Neuronal stem cell (in vitro differentiated cells): Measurements from ENCODE around the gene GSTO2.

Experiments used
- DNase-seq: peaks from one replicate; pipeline ENCODE4 v3.0.0-alpha.2; 2013; ENCODE audit warnings: low spot score
- H2AFZ ChIP-seq: one replicate; pipeline ENCODE4 v1.6.1; 2013; ENCODE audit warnings: mild to moderate bottlenecking, low read length, inconsistent platforms
- H2AK5ac ChIP-seq: 2 replicates; pipeline ENCODE4 v1.6.1; 2013; ENCODE audit warnings: low read depth, mild to moderate bottlenecking, inconsistent platforms, low read length, moderate library complexity, mixed read lengths
- H2BK120ac ChIP-seq: 2 replicates; pipeline ENCODE4 v1.6.1; 2013; ENCODE audit warnings: low read depth, mild to moderate bottlenecking, inconsistent platforms, low read length, moderate library complexity, mixed read lengths
- H2BK12ac ChIP-seq: one replicate; pipeline ENCODE4 v1.6.1; 2013; ENCODE audit warnings: low read length, inconsistent platforms
- H2BK15ac ChIP-seq: 2 replicates; pipeline ENCODE4 v1.6.1; 2013; ENCODE audit warnings: mild to moderate bottlenecking, low read length, inconsistent platforms, mixed read lengths
- H2BK5ac ChIP-seq: one replicate; pipeline ENCODE4 v1.6.1; 2013; ENCODE audit warnings: inconsistent platforms, mild to moderate bottlenecking, low read length, moderate library complexity
- H3K14ac ChIP-seq: one replicate; pipeline ENCODE4 v1.6.1; 2013; ENCODE audit warnings: low read length, inconsistent platforms
- H3K18ac ChIP-seq: 2 replicates; pipeline ENCODE4 v1.6.1; 2013; ENCODE audit warnings: low read length, inconsistent platforms
- H3K23ac ChIP-seq: 2 replicates; pipeline ENCODE4 v1.6.1; 2013; ENCODE audit warnings: low read depth, mild to moderate bottlenecking, mixed read lengths, low read length, inconsistent platforms; ENCODE audit not compliant: poor library complexity
- H3K27ac ChIP-seq: replicated peaks from 3 replicates; pipeline ENCODE4 v1.5.1; 2013; ENCODE audit warnings: low read length, inconsistent platforms
- H3K27me3 ChIP-seq, 3 experiments: 2 replicates each; pipeline ENCODE4 v1.6.1; 2013; ENCODE audit warnings: low read length in 3 of 3, mild to moderate bottlenecking in 2 of 3, inconsistent platforms in 1 of 3, low read depth in 1 of 3, mixed read lengths in 1 of 3, moderate library complexity in 1 of 3; ENCODE audit not compliant: control insufficient read depth in 3 of 3, insufficient read depth in 3 of 3
- H3K36me3 ChIP-seq, 2 donors: replicated peaks in 1 of 2; 2 replicates each; pipeline ENCODE4 v1.6.1; 2013; ENCODE audit warnings: low read length in 2 of 2; ENCODE audit not compliant: control insufficient read depth in 2 of 2, insufficient read depth in 2 of 2
- H3K4ac ChIP-seq: 2 replicates; pipeline ENCODE4 v1.6.1; 2013; ENCODE audit warnings: inconsistent platforms, mild to moderate bottlenecking, low read length, moderate library complexity
- H3K4me1 ChIP-seq, 2 donors: 1 replicate in 1 of 2; 2 replicates in 1 of 2; pipeline ENCODE4 v1.6.1; 2013; ENCODE audit warnings: low read length in 2 of 2, low read depth in 1 of 2; ENCODE audit not compliant: control insufficient read depth in 2 of 2, insufficient read depth in 1 of 2
- H3K4me2 ChIP-seq: one replicate; pipeline ENCODE4 v1.6.1; 2013; ENCODE audit warnings: mild to moderate bottlenecking, low read length, inconsistent platforms; ENCODE audit not compliant: insufficient read depth, poor library complexity, severe bottlenecking
- H3K4me3 ChIP-seq, 2 donors: 2 replicates each; pipeline ENCODE4 v1.5.1; 2013; ENCODE audit warnings: low read length in 2 of 2, mild to moderate bottlenecking in 2 of 2, inconsistent platforms in 1 of 2, moderate library complexity in 1 of 2
- H3K79me1 ChIP-seq: one replicate; pipeline ENCODE4 v1.6.1; 2013; ENCODE audit warnings: low read depth, mild to moderate bottlenecking, inconsistent platforms, low read length, moderate library complexity
- H3K9ac ChIP-seq: one replicate; pipeline ENCODE4 v1.6.1; 2013; ENCODE audit warnings: mild to moderate bottlenecking, low read depth, low read length, inconsistent platforms; ENCODE audit not compliant: poor library complexity
- H3K9me3 ChIP-seq, 2 donors: replicated peaks in 1 of 2; 2 replicates each; pipeline versions ENCODE3 to v1.6.1; 2013; ENCODE audit warnings: low read length in 2 of 2, mild to moderate bottlenecking in 2 of 2, inconsistent platforms in 1 of 2, low read depth in 1 of 2, mixed read lengths in 1 of 2, moderate library complexity in 1 of 2; ENCODE audit not compliant: control insufficient read depth in 2 of 2, insufficient read depth in 1 of 2
- H4K8ac ChIP-seq: one replicate; pipeline ENCODE4 v1.6.1; 2013; ENCODE audit warnings: low read depth, mild to moderate bottlenecking, inconsistent platforms, low read length, moderate library complexity
- H4K91ac ChIP-seq: one replicate; pipeline ENCODE4 v1.6.1; 2013; ENCODE audit warnings: low read length, low read depth, mild to moderate bottlenecking, inconsistent platforms; ENCODE audit not compliant: poor library complexity
- WGBS, 2 donors: extraction: QIAGEN DNeasy Blood & Tissue Kit; methylation state at CpG; one replicate each; pipeline ENCODE4 v1.1.7; 2013; ENCODE audit warnings: missing lambda C conversion rate in 2 of 2, mixed read lengths in 1 of 2; ENCODE audit not compliant: insufficient read length in 2 of 2, insufficient replicate concordance in 1 of 2; ENCODE audit errors: extremely low coverage in 2 of 2; 5-methylcytosine and 5-hydroxymethylcytosine counted together

The GSTO2 gene

GRCh38 chr10:104345941-104346340 is 77.0 kb downstream of the GSTO2 start:
- H3K4me3 ChIP-seq: no peak overlapping the region
- no peak overlapping the region for H3K23ac ChIP-seq
- no CpG with 5 or more reads among the region's 4 CpGs for WGBS, 2 donors
- H3K4me2 ChIP-seq: no peak overlapping the region
- no peak overlapping the region for H3K14ac ChIP-seq
- H3K79me1 ChIP-seq: no peaks in the 10 kb centered on the region
- H4K91ac ChIP-seq: no peak overlapping the region
- H3K9me3 ChIP-seq: no peaks in the 10 kb centered on the region
- H3K4ac ChIP-seq: no peak overlapping the region
- H2BK120ac ChIP-seq: no peak overlapping the region
- peaks cover 0 to 4% of the 10 kb centered on the region in 2 donors for H3K4me1 ChIP-seq
- H2BK5ac ChIP-seq: no peak overlapping the region
- H2BK15ac ChIP-seq: no peak overlapping the region
- no peak overlapping the region for H2AFZ ChIP-seq
- no peak overlapping the region for H2AK5ac ChIP-seq
- no peak overlapping the region for H3K18ac ChIP-seq
- H3K27me3 ChIP-seq: no peaks in the 10 kb centered on the region
- no peak overlapping the region for H4K8ac ChIP-seq
- no peak overlapping the region for H3K27ac ChIP-seq
- H3K9ac ChIP-seq: no peak overlapping the region
- no peak for DNase-seq
- H3K36me3 ChIP-seq: no peaks in the 10 kb centered on the region
- no peak overlapping the region for H2BK12ac ChIP-seq

- no peak overlapping the region for H3K23ac ChIP-seq
- no CpG with 5 or more reads among the region's 4 CpGs for WGBS, 2 donors
- no peaks in the 10 kb centered on the region for H3K27me3 ChIP-seq
- no peak overlapping the region for H2BK12ac ChIP-seq
- no peak overlapping the region for H3K27ac ChIP-seq
- H2BK5ac ChIP-seq: no peak overlapping the region
- H2AFZ ChIP-seq: no peak overlapping the region
- H3K36me3 ChIP-seq: no peaks in the 10 kb centered on the region
- no peak overlapping the region for H2BK120ac ChIP-seq
- H3K4me2 ChIP-seq: no peak overlapping the region
- H3K4me1 ChIP-seq: peaks cover 0 to 4% of the 10 kb centered on the region in 2 donors
- no peak for DNase-seq
- no peak overlapping the region for H3K4me3 ChIP-seq
- H3K9ac ChIP-seq: no peak overlapping the region
- H4K8ac ChIP-seq: no peak overlapping the region
- H3K79me1 ChIP-seq: no peaks in the 10 kb centered on the region
- H2BK15ac ChIP-seq: no peak overlapping the region
- no peak overlapping the region for H3K14ac ChIP-seq
- no peak overlapping the region for H2AK5ac ChIP-seq
- H3K9me3 ChIP-seq: no peaks in the 10 kb centered on the region
- no peak overlapping the region for H4K91ac ChIP-seq
- no peak overlapping the region for H3K18ac ChIP-seq
- H3K4ac ChIP-seq: no peak overlapping the region
These were observed 78.5 kb downstream of the GSTO2 start for GRCh38 chr10:104347295-104348045.

GRCh38 chr10:104348601-104349000 is 79.6 kb downstream of the GSTO2 start:
- WGBS, 2 donors: no CpG with 5 or more reads among the region's 2 CpGs
- Histone ChIP-seq H3K27me3 (no peaks in the 10 kb centered on the region), H3K27ac (no peak overlapping the region), H3K4me1 (peaks cover 0 to 2% of the 10 kb centered on the region in 2 donors), H2BK12ac (no peak overlapping the region), H2BK5ac (no peak overlapping the region), H3K4me3 (no peak overlapping the region), H3K14ac (no peak overlapping the region), H3K79me1 (no peaks in the 10 kb centered on the region), H2AFZ (no peak overlapping the region), H4K8ac (no peak overlapping the region), H3K4ac (no peak overlapping the region), H3K23ac (no peak overlapping the region), H3K9me3 (no peaks in the 10 kb centered on the region), H3K18ac (no peak overlapping the region), H3K9ac (no peak overlapping the region), H3K36me3 (no peaks in the 10 kb centered on the region), H2AK5ac (no peak overlapping the region), H3K4me2 (no peak overlapping the region), H2BK120ac (no peak overlapping the region), H2BK15ac (no peak overlapping the region), H4K91ac (no peak overlapping the region)
- no peak for DNase-seq

GRCh38 chr10:104349623-104350126 is 80.7 kb downstream of the GSTO2 start:
- H3K9me3 ChIP-seq: no peaks in the 10 kb centered on the region
- no peak overlapping the region for H2BK15ac ChIP-seq
- H2BK5ac ChIP-seq: no peak overlapping the region
- H3K4me2 ChIP-seq: no peak overlapping the region
- no peaks in the 10 kb centered on the region for H3K36me3 ChIP-seq
- no peak overlapping the region for H3K23ac ChIP-seq
- WGBS, 2 donors: no CpG with 5 or more reads among the region's 5 CpGs
- no peak overlapping the region for H3K4me3 ChIP-seq
- no peak overlapping the region for H2BK12ac ChIP-seq
- no peak overlapping the region for H2AK5ac ChIP-seq
- H3K14ac ChIP-seq: no peak overlapping the region
- no peak overlapping the region for H3K9ac ChIP-seq
- H4K91ac ChIP-seq: no peak overlapping the region
- peaks cover 1 to 5% of the 10 kb centered on the region in 2 donors for H3K4me1 ChIP-seq
- H4K8ac ChIP-seq: no peak overlapping the region
- no peaks in the 10 kb centered on the region for H3K79me1 ChIP-seq
- no peak overlapping the region for H2BK120ac ChIP-seq
- H3K4ac ChIP-seq: no peak overlapping the region
- H3K18ac ChIP-seq: no peak overlapping the region
- no peak overlapping the region for H3K27ac ChIP-seq
- DNase-seq: no peak
- no peak overlapping the region for H2AFZ ChIP-seq
- peaks cover 0 to 6% (median 0%) of the 10 kb centered on the region in 3 experiments for H3K27me3 ChIP-seq
